ENCODE measurements around the gene TMEM231. TPM values are rescaled to one million over a fixed set of nuclear protein-coding genes. Genes with fewer than 3 reads are reported as not detected.
"Not testable (repeated sequence)": the region's sequence is repeated elsewhere in the genome, so short reads cannot be mapped to it uniquely, and the experiment has no call there.

The TMEM231 gene, protein sequence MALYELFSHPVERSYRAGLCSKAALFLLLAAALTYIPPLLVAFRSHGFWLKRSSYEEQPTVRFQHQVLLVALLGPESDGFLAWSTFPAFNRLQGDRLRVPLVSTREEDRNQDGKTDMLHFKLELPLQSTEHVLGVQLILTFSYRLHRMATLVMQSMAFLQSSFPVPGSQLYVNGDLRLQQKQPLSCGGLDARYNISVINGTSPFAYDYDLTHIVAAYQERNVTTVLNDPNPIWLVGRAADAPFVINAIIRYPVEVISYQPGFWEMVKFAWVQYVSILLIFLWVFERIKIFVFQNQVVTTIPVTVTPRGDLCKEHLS
- polyA plus RNA-seq (ENCODE audit: low read depth in 6 of 6), result 1 to 10 TPM in 3 of 6 donors, under 1 TPM in 2, not detected in 1; 0.21 to 1.4 (median 1.1) TPM

DNA sequence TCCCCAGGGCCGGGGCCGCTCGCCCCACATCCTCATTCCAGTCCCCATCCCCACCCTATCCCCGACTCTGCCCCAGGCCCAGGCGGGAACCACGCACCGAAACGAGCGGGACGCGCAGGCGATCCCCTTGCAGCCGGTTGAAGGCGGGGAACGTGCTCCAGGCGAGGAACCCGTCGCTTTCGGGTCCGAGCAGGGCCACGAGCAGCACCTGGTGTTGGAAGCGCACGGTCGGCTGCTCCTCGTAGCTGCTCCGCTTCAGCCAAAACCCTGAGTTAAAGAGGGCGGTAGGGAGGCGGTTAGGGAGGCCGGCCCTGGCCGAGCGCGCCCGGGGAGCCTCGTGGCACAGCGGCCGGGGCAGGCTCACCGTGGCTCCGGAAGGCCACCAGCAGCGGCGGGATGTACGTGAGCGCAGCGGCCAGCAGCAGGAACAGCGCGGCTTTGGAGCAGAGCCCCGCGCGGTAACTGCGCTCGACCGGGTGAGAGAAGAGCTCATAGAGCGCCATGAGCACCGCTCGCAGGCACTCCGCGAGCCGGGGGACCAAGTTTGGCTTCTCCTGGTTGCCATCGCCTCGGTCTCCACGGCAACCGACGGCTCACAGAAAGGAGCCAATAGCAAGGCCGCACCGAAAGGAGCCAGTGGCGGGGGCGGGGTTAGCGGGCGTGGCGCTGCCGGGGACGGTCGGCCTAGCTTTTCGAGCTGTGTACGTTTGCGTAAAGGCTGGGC is at the start of gene TMEM231:
TMEM231 (minus strand) TSS at position 546 of the 724 bp plus-strand sequence; CDS start at position 503, 43 bp downstream.
- DNase-seq (peak; percentile 95), ATAC-seq (ENCODE audit: low read depth in 2 of 2) (peak; percentile 91 to 94)
- Mint-ChIP-seq H3K27me3 (peaks cover 0 to 16% (median 15%) of the 10 kb centered on the region in 3 donors), H3K9me3 (no peaks in the 10 kb centered on the region), H3K4me3 (peak within 1 kb of the TSS; percentile 88 to 96 (median 92)), H3K27ac (peak within 1 kb of the TSS; percentile 91 to 98 (median 94)), H3K4me1 (peaks cover 8 to 15% (median 11%) of the 10 kb centered on the region in 3 donors), H3K36me3 (no peaks in the 10 kb centered on the region)

DNA sequence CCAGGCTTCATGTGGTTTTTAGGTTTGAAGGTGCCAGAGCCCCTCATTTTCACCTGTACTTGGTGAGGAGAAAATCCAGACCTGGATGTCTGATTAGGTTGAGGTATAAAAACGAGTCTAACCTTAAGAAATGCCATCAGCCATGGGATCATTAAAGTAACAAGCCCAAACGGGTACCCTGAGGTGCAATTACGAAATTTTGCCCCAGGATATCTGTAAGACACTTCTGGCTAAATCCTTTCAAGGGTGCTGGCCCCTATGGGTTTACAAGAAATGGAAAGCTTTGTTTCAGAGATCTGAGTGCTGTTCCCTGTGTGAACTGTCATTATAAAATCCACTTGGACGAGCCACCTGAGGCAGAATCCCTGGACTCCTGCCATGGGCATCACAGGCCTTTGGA is 47.2 kb upstream of the TMEM231 start:
- Mint-ChIP-seq H3K36me3 (peaks cover 26 to 45% of the 10 kb centered on the region in 2 donors), H3K4me3 (no peak overlapping the region), H3K9me3 (peaks cover 2 to 15% (median 9%) of the 10 kb centered on the region in 7 donors), H3K4me1 (no peaks in the 10 kb centered on the region), H3K27ac (no peak overlapping the region), H3K27me3 (no peaks in the 10 kb centered on the region)
- no peak for ATAC-seq (ENCODE audit: low read depth in 2 of 2)
- no peak for DNase-seq

DNA sequence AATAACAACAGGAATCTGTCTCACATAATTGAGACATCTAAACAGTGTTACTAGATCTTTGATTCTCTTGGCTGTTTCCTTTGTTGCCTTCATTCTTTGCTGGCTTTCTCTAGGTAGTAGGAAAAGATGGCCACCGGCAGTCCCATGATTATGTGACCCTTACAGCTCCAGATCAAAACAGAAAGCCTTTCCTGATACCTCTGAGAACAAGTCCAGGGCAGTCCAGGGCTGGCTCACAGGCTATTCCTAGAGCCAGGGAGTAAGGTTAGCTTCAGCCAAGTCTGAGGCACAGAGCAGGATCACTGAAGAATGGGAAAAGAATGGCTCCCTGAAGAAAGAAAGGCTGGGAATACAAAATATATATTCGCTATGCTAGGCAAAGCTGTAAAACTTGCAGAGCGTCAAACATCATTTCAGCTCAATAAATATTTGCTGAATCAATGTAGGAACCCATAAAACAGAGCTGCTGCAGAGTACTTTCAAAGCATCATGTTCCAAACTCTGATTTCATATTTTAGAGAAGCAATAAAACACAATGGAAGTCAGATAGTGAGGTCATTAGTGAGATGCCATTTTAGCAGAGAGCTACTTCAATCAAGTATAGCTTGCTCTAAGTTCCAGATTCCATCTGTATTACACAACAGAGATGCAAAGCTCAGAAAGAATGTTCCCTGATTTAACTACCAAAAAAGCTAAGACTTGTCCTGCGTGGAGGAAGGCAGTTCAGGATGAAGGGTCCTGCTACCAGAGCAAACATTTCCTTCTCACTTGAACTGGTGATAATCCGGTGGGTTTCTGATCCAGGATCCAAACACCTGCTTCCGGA is 43.6 kb upstream of the TMEM231 start:
- peaks cover 5 to 20% (median 11%) of the 10 kb centered on the region in 7 donors for H3K9me3 Mint-ChIP-seq
- peaks cover 28 to 51% of the 10 kb centered on the region in 2 donors for H3K36me3 Mint-ChIP-seq
- H3K4me3 Mint-ChIP-seq, result no peak overlapping the region
- no peak for DNase-seq
- no peaks in the 10 kb centered on the region for H3K4me1 Mint-ChIP-seq
- no peak for ATAC-seq (ENCODE audit: low read depth in 2 of 2)
- H3K27ac Mint-ChIP-seq, result peak overlapping the region in 1 of 6 donors; percentile 70
- no peaks in the 10 kb centered on the region for H3K27me3 Mint-ChIP-seq

DNA sequence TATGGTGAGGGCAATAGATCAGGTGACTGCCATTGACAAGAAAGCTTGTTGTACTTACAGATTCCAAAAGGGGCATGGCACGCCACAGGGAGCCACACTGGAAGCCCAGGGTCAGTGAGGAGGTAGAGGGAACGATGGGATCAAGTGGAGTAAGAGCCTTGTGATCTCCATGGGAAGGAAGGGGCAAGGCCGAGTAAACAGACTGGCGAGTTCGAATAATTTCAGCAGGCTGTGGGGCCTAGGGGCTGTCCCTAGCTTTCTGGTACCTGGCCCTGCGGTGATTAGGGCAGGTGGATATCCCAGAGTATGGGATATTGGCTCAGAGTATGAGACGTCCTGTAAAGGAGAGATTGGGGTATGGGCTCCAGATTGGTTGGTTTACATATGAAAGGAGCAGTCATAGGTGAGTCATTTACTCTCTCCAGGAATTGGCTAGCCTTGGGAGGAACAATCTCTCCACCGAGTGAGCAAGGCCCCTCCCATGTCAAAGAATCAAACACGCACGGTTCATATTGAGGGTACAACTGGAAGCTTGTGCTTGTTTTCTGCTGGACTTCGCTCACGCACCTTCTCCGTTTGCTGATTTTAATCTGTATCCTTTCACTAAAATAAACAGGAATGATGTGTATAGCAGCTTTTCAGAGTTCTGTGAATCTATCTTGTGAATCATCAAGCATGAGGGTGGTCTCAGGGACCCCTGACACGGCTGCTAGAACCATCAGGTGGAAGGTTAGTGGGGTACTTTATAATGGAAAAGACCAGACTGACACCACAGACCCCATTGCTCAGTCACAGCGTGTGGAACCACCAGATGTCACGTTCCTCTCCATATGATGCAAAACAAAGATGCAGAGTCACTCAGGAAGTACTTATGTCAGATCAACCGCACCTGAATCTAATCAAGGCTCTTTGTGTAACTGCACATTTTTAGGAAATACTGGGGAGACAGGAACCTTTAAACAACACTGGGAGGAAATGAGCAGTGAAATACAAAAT is 38.1 kb upstream of the TMEM231 start:
- DNase-seq (no peak), ATAC-seq (ENCODE audit: low read depth in 2 of 2) (no peak)
- Mint-ChIP-seq H3K27me3 (no peaks in the 10 kb centered on the region), H3K9me3 (peaks cover 0 to 5% (median 0%) of the 10 kb centered on the region in 7 donors), H3K4me3 (no peak overlapping the region), H3K36me3 (peaks cover 10 to 20% of the 10 kb centered on the region in 2 donors), H3K4me1 (no peaks in the 10 kb centered on the region), H3K27ac (peak overlapping the region in 3 of 6 donors; percentile 66 to 84 (median 73))

DNA sequence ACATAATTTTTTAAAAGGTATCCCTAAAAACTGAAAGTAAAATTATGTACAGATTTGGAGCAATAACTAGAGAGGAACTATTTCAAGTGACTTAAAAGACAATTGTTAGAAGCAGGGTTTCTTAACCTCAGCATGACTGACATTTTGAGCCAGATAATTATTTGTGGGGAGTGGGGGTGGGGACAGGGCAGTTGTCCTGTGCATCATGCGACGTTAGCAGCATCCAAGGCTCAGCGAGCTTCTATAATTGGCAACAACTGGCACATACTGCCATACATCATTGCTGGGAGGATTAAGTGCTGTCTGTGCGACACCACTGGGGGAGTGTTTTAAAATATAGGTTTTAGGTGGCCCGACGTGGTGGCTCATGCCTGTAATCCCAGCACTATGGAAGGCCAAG is 37.3 kb upstream of the TMEM231 start:
- Mint-ChIP-seq H3K27me3 (no peaks in the 10 kb centered on the region), H3K4me1 (no peaks in the 10 kb centered on the region), H3K27ac (peak overlapping the region in 1 of 6 donors; percentile 33), H3K9me3 (peaks cover 0 to 5% (median 0%) of the 10 kb centered on the region in 7 donors), H3K4me3 (no peak overlapping the region), H3K36me3 (peaks cover 10 to 20% of the 10 kb centered on the region in 2 donors)
- no peak for DNase-seq
- ATAC-seq (ENCODE audit: low read depth in 2 of 2), result no peak

DNA sequence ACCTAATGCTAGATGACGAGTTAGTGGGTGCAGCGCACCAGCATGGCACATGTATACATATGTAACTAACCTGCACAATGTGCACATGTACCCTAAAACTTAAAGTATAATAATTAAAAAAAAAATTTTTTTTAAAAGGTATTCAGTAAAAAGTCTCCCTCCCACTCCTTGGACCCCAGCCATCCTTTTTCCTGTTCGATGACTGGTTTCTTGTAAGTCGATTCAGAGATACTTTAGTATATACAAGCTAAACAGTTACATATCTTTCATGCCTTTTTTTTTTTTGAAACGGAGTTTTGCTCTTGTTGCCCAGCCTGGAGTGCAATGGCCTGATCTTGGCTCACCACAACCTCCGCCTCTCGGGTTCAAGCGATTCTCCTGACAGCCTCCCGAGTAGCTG is 35.9 kb upstream of the TMEM231 start:
- not testable (repeated sequence) for H3K27ac Mint-ChIP-seq; DNase-seq; H3K36me3 Mint-ChIP-seq; H3K4me1 Mint-ChIP-seq; H3K9me3 Mint-ChIP-seq; ATAC-seq (ENCODE audit: low read depth in 2 of 2); H3K4me3 Mint-ChIP-seq; H3K27me3 Mint-ChIP-seq

DNA sequence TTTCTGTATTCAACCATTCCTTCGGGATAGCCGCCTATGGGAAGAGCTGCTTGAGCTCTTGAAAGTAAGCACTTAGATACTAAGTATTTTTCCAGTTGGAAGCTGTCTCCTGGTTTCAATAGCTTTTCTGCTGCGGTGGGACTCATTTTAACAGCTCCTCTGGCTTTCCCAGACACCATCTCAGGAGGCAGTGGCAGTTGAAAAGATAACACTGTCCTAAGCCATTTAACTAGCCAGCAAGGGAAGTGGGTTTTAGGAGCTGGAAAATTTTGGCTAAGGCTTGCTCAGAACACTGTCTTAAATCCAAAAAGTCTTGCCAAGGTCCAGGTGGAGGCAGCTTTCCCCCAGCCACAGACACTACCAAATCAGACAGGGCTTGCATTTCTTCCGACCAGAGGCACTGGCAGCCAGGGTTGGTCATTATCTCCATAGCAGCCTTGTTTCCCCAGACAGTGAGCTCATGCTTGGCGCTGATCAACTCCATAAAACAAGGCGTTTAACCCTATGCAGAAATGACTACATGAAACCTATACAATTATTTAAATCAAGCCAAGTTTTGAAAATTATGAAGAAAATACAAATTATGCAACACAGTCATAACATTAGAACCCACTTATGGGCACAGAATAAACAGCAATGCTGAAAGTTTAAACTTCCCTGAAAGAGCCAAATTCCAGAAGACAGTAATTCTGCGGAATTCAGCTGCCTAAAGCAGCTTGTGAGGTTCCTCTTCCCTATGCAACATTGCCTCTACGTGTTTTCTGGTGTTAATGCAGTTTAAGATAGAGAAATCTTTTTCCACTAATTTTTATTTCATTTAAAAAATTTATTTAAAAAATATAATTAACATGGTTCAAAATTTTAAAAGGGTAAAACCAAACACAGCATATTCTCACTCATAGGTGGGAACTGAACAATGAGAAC is 35.1 kb upstream of the TMEM231 start:
- no peak for ATAC-seq (ENCODE audit: low read depth in 2 of 2)
- H3K4me3 Mint-ChIP-seq, result no peak overlapping the region
- no peak overlapping the region for H3K27ac Mint-ChIP-seq
- peaks cover 0 to 1% (median 0%) of the 10 kb centered on the region in 3 donors for H3K4me1 Mint-ChIP-seq
- H3K9me3 Mint-ChIP-seq, result no peaks in the 10 kb centered on the region
- H3K27me3 Mint-ChIP-seq, result no peaks in the 10 kb centered on the region
- DNase-seq, result no peak
- H3K36me3 Mint-ChIP-seq, result peaks cover 0 to 6% of the 10 kb centered on the region in 2 donors

DNA sequence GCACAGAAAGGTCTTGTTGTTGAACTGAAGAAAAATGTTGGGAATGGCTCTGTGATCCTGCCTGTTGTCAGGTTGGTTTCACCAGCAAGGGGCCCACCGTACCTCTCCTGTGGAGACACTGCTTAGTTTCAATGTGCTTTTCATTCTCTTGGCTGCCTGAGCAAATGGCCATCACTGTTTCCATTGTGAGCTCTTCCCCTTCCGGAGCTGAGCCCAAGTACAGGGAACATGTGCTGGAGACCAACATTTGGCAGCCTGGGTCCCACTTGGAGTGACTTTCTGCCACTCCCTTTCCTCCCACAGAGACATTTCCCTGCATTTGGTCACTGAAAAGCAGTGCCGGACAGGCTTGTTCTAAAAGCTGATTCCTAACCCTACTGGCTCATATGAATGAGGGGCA is 33.3 kb upstream of the TMEM231 start:
- ATAC-seq (ENCODE audit: low read depth in 2 of 2) (no peak), DNase-seq (no peak)
- Mint-ChIP-seq H3K9me3 (no peaks in the 10 kb centered on the region), H3K4me3 (no peak overlapping the region), H3K27ac (no peak overlapping the region), H3K27me3 (no peaks in the 10 kb centered on the region), H3K36me3 (peaks cover 0 to 1% of the 10 kb centered on the region in 2 donors), H3K4me1 (peaks cover 13 to 20% (median 13%) of the 10 kb centered on the region in 3 donors)

DNA sequence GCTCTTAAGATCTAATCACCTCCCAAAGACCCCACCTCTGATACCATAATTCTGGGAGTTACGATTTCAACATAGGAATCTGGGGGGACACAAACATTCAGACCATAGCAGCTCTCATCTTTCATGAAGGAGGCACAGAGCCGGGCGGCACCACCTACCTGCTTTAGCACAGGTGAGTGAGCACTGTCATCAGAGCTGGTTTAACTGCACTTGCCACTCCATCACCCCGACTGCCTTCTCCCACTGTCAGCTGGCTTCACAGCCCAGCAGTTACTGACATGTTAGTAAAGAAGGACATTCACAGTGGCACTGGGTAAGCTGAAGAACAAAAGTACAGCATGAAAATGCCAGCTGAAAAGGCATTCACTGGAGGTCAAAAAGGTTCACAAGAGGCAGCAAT is 32.7 kb upstream of the TMEM231 start:
- Mint-ChIP-seq H3K27ac (peak overlapping the region in 2 of 6 donors; percentile 13 to 69), H3K4me3 (no peak overlapping the region), H3K9me3 (no peaks in the 10 kb centered on the region), H3K27me3 (no peaks in the 10 kb centered on the region), H3K4me1 (peaks cover 17 to 26% (median 18%) of the 10 kb centered on the region in 3 donors), H3K36me3 (no peaks in the 10 kb centered on the region)
- no peak for ATAC-seq (ENCODE audit: low read depth in 2 of 2)
- DNase-seq, result no peak

DNA sequence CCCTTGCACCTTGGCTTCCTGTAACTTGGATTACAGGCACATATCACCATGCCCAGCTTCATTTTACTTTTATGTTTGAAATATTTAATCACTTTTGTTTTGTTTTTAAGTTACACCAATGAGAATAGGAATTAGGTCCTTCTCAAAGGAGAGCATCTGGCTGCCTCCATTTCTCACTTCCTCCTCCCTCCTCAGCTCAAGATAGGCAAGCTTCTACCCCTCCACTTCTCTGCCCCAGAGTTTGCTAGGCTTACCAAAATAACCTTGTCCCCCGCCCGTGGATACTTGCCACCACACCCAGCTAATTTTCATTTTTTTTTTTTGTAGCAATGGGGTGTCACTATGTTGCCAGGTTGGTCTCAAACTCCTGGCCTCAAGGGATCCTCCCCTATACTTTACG is 28.1 kb upstream of the TMEM231 start:
- ATAC-seq (ENCODE audit: low read depth in 2 of 2) (peak; percentile 95 to 98), DNase-seq (peak; percentile 30)
- H3K36me3 Mint-ChIP-seq, result peaks cover under 1 to 1% of the 10 kb centered on the region in 2 donors
- H3K4me3 Mint-ChIP-seq, result peak overlapping the region in 7 of 8 donors; percentile 29 to 79 (median 62)
- no peaks in the 10 kb centered on the region for H3K9me3 Mint-ChIP-seq
- H3K4me1 Mint-ChIP-seq, result peaks cover 22 to 47% (median 23%) of the 10 kb centered on the region in 3 donors
- no peaks in the 10 kb centered on the region for H3K27me3 Mint-ChIP-seq
- H3K27ac Mint-ChIP-seq, result peak overlapping the region; percentile 18 to 97 (median 76)

DNA sequence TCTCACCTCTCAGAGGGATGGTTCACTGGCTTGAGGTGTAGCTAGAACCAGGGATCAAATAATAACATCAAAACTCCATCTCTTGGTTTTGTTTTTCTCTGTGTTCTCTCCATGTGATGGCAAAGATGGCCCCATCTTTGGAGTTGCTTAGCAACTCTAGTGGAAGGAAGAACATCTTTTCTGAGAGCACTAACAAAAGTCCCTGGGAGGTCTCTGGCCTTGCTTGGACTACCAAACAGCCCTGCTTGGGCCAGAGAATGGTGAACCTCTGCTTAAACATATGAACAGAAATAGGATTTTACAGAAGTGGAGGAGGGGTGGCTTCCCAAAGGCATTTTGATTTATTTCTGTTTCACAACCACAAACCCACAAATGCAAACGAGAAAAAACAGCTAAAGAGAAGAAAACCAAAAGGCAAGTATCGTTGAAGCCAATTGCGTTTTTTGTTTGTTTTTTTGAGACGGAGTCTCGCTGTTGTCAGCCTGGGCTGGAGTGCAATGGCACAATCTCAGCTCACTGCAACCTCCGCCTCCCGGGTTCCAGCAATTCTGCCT is 23.3 kb upstream of the TMEM231 start:
- H3K36me3 Mint-ChIP-seq, result peaks cover 8 to 24% of the 10 kb centered on the region in 2 donors
- DNase-seq (no peak), ATAC-seq (ENCODE audit: low read depth in 2 of 2) (no peak)
- H3K27me3 Mint-ChIP-seq, result no peaks in the 10 kb centered on the region
- peak overlapping the region in 3 of 6 donors; percentile 45 to 56 (median 49) for H3K27ac Mint-ChIP-seq
- H3K9me3 Mint-ChIP-seq, result no peaks in the 10 kb centered on the region
- no peak overlapping the region for H3K4me3 Mint-ChIP-seq
- H3K4me1 Mint-ChIP-seq, result peaks cover 22 to 38% (median 22%) of the 10 kb centered on the region in 3 donors

Measured in naive B cell (primary cell).